AG09319 (cell line): ENCODE measurements around the gene RPAP3.

Experiments used
- DNase-seq: peaks from one replicate; pipeline ENCODE4 v3.0.0-alpha.2; 2010; ENCODE audit warnings: low read depth; ENCODE audit errors: extremely low read depth
- CTCF ChIP-seq: IDR thresholded peaks from 2 replicates; pipeline ENCODE4 v1.5.1; 2011; ENCODE audit warnings: low read depth, mild to moderate bottlenecking, inconsistent platforms, low read length, moderate library complexity

The RPAP3 gene

GRCh38 chr12:47735649-47736048, 29.8 kb upstream of the RPAP3 start:
- TF ChIP-seq CTCF: no peak
- DNase-seq: no peak

- no peak for TF ChIP-seq CTCF
- DNase-seq: no peak
These were observed 29.1 kb upstream of the RPAP3 start for GRCh38 chr12:47734725-47735480.

DNA sequence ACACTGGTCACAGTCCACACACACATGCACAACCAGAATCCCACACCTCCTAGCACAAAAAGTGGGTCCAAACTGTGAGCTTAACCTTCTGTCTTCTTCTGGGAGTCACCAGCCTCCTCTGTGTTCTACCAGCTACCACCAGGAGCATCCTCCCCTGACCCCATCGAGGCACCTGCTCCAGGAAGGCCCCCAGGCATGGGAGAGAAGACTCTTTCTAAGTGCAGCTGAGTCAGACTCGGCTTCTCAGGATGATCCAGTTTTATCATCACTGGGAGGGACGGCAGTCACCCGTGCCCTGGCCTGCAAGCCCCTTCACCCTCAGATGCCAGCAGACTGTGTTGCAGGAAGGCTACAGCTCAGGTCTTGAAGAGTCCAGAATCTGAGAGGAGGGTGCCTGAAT, 27.3 kb upstream of the RPAP3 start:
- no peak for DNase-seq
- TF ChIP-seq CTCF: no peak

GRCh38 chr12:47732504-47732903, 26.7 kb upstream of the RPAP3 start:
- DNase-seq: no peak
- TF ChIP-seq CTCF: no peak

DNA sequence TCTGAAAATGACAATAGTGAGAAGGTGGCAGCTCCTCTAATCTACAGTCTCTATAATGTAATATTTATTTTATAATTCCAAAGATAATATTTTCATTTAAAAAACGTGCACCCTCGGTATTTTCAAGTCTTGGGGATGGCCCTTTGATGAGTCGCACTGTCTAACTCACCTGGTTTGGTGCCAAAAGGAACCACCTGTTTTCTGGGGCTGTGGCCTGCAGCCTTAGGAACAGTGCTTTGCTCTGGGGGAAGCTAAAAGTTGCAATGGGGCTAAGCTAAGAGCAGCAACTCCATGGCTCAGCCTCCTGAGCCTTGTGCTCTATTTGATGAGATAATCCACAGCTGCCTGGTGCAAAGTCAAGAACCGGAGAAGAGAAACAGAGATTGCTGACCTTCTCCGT, 25.9 kb upstream of the RPAP3 start:
- TF ChIP-seq CTCF: no peak
- no peak for DNase-seq

DNA sequence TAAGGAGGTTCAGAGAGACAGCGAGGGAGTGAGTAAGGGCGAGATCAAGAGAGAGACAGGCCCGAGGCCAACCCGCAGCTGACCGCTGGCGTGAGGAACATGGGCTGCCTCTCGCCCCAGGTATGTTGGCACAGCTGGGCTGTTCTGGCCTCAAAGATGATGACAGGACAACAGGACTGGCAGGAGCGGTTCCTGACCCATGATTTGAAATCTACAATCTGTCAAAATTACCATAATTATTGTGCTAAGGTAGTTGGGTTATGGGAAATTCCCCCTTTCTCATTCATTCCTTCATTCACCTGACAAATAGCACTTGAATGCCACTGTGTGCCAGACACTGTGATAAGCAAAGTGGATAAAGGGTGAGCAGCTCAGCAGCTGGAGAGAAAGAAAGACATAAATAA, 24.5 kb upstream of the RPAP3 start:
- DNase-seq: no peak
- TF ChIP-seq CTCF: no peak

DNA sequence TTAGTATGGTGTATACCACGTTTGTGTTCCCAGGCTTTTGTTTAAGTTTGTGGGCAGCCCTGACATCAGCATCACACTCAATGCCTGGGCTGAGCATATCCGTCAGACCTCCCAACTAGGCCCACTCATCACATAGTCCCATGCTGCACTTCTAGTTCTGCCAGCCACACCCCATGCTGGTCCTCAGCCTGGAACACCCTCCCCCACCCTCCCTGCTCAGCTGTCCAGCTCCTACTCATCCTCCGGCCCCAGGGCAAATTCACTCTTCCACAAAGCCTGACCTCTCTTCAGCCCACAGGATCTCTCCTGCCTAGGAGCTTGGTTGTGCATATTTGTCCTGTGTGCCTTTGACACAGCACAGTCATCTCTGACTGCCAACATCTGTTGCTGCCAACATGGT, 23.4 kb upstream of the RPAP3 start:
- DNase-seq: no peak
- no peak for TF ChIP-seq CTCF
